H54 (cell line): Measurements from ENCODE around the gene SLC38A1.

Experiments
- DNase-seq: peaks from one replicate; pipeline ENCODE4 v3.0.0; 2011; ENCODE audit warnings: low spot score, mixed read lengths; ENCODE audit not compliant: insufficient read length
- FAIRE-seq: peaks from 3 replicates; lab custom pipeline; 2011; peaks lifted over from hg19 to GRCh38; lab: Jason Lieb, UNC
- POLR2A ChIP-seq: IDR thresholded peaks from 2 replicates; pipeline ENCODE4 v1.6.1; 2011; ENCODE audit warnings: low read depth, mild to moderate bottlenecking, low read length

Gene SLC38A1

GRCh38 chr12:46152456-46152855 lies 116.4 kb downstream of the SLC38A1 start:
- no peak for DNase-seq
- TF ChIP-seq POLR2A: no peak
- peak; percentile 57 for FAIRE-seq

- no peak for DNase-seq
- TF ChIP-seq POLR2A: no peak
- FAIRE-seq: no peak
Measured at GRCh38 chr12:46150735-46151134, 118.1 kb downstream of the SLC38A1 start.

GRCh38 chr12:46149905-46150304 lies 118.9 kb downstream of the SLC38A1 start:
- no peak for DNase-seq
- TF ChIP-seq POLR2A: no peak
- FAIRE-seq: no peak

GRCh38 chr12:46149079-46149464 lies 119.8 kb downstream of the SLC38A1 start:
- TF ChIP-seq POLR2A: no peak
- FAIRE-seq: no peak
- DNase-seq: no peak

- no peak for TF ChIP-seq POLR2A
- DNase-seq (no peak), FAIRE-seq (peak; percentile 15)
Measured at GRCh38 chr12:46148327-46149078, 120.3 kb downstream of the SLC38A1 start.

- no peak for TF ChIP-seq POLR2A
- FAIRE-seq (no peak), DNase-seq (no peak)
Measured at GRCh38 chr12:46147144-46147543, 121.7 kb downstream of the SLC38A1 start.

- TF ChIP-seq POLR2A: no peak
- no peak for FAIRE-seq
- no peak for DNase-seq
Measured at GRCh38 chr12:46145881-46146280, 123.0 kb downstream of the SLC38A1 start.

GRCh38 chr12:46144433-46144832 lies 124.4 kb downstream of the SLC38A1 start:
- no peak for TF ChIP-seq POLR2A
- DNase-seq (no peak), FAIRE-seq (no peak)

- no peak for TF ChIP-seq POLR2A
- no peak for FAIRE-seq
Measured at GRCh38 chr12:46136249-46136648, 132.6 kb downstream of the SLC38A1 start.

GRCh38 chr12:46135750-46136149 lies 133.1 kb downstream of the SLC38A1 start:
- no peak for DNase-seq
- no peak for FAIRE-seq
- TF ChIP-seq POLR2A: no peak

More at GRCh38 chr12:46136249-46136648, 132.6 kb downstream of the SLC38A1 start:
- no peak for DNase-seq

- no peak for TF ChIP-seq POLR2A
- FAIRE-seq (no peak), DNase-seq (no peak)
Measured at GRCh38 chr12:46134852-46135251, 134.0 kb downstream of the SLC38A1 start.

GRCh38 chr12:46134205-46134811 lies 134.5 kb downstream of the SLC38A1 start:
- no peak for TF ChIP-seq POLR2A
- no peak for DNase-seq
- no peak for FAIRE-seq

- no peak for DNase-seq
- peak; percentile 53 for FAIRE-seq
Measured at GRCh38 chr12:46133751-46134150, 135.1 kb downstream of the SLC38A1 start.

More at GRCh38 chr12:46133751-46134150, 135.1 kb downstream of the SLC38A1 start:
- no peak for TF ChIP-seq POLR2A
